ENCODE results near the gene RORB.

DNA sequence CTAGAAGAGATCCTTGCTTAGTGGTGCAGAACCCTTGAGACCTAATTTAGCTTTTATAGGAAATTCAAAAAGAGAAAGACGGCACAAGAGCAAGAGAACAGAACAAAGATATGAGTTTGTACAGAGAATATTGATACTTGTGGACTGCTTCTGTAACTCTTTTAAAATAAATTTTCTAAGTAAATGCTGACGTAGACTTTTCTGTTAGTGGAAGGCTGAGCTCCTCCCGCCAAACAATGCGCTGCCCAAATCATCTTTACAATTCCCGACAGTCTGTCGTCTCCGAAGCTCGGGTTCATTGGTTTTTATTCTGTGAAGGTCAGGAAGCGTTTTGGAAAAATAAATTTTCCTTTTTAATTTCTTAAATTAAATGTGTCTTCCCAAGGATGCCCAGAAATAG lies 22.3 kb downstream of the RORB start:
- TF ChIP-seq, protein P1, sequence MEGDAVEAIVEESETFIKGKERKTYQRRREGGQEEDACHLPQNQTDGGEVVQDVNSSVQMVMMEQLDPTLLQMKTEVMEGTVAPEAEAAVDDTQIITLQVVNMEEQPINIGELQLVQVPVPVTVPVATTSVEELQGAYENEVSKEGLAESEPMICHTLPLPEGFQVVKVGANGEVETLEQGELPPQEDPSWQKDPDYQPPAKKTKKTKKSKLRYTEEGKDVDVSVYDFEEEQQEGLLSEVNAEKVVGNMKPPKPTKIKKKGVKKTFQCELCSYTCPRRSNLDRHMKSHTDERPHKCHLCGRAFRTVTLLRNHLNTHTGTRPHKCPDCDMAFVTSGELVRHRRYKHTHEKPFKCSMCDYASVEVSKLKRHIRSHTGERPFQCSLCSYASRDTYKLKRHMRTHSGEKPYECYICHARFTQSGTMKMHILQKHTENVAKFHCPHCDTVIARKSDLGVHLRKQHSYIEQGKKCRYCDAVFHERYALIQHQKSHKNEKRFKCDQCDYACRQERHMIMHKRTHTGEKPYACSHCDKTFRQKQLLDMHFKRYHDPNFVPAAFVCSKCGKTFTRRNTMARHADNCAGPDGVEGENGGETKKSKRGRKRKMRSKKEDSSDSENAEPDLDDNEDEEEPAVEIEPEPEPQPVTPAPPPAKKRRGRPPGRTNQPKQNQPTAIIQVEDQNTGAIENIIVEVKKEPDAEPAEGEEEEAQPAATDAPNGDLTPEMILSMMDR (IDR thresholded peaks at IDR 0.05), result no peak
- TF ChIP-seq POLR2AphosphoS5 (IDR thresholded peaks at IDR 0.05; ENCODE audit: low read depth, low read length), result no peak
- TF ChIP-seq, protein P2, sequence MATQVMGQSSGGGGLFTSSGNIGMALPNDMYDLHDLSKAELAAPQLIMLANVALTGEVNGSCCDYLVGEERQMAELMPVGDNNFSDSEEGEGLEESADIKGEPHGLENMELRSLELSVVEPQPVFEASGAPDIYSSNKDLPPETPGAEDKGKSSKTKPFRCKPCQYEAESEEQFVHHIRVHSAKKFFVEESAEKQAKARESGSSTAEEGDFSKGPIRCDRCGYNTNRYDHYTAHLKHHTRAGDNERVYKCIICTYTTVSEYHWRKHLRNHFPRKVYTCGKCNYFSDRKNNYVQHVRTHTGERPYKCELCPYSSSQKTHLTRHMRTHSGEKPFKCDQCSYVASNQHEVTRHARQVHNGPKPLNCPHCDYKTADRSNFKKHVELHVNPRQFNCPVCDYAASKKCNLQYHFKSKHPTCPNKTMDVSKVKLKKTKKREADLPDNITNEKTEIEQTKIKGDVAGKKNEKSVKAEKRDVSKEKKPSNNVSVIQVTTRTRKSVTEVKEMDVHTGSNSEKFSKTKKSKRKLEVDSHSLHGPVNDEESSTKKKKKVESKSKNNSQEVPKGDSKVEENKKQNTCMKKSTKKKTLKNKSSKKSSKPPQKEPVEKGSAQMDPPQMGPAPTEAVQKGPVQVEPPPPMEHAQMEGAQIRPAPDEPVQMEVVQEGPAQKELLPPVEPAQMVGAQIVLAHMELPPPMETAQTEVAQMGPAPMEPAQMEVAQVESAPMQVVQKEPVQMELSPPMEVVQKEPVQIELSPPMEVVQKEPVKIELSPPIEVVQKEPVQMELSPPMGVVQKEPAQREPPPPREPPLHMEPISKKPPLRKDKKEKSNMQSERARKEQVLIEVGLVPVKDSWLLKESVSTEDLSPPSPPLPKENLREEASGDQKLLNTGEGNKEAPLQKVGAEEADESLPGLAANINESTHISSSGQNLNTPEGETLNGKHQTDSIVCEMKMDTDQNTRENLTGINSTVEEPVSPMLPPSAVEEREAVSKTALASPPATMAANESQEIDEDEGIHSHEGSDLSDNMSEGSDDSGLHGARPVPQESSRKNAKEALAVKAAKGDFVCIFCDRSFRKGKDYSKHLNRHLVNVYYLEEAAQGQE (IDR thresholded peaks at IDR 0.05; ENCODE audit: insufficient read depth in 1 of 2, low read depth in 2 of 2, low read length in 1 of 2), result no peak
- TF ChIP-seq TCF7L2 (IDR thresholded peaks at IDR 0.05; ENCODE audit: low read depth, low read length), result no peak
- no peak for TF ChIP-seq SIN3A (IDR thresholded peaks at IDR 0.05; ENCODE audit: borderline replicate concordance, insufficient read depth, low read depth, low read length)

All from Panc1 (cell line).